Gastroesophageal sphincter (tissue), 3 donors: ENCODE measurements around the gene RSU1.

Source experiments
- EP300 ChIP-seq: sonication (generic); formaldehyde crosslinking; IDR thresholded peaks from one replicate; pipeline ENCODE4 v1.6.1; 2017; ENCODE audit warnings: antibody characterized with exemption, mild to moderate bottlenecking
- POLR2A ChIP-seq, 2 donors: fragments of 450-650 bp; IDR thresholded peaks; one replicate each; pipeline ENCODE4 v1.6.1; 2017; ENCODE audit warnings: antibody characterized with exemption in 2 of 2, mild to moderate bottlenecking in 2 of 2, moderate library complexity in 1 of 2
- TF ChIP-seq, protein P1 (sequence below), 4 experiments: fragments of 200-600 bp in 2 of 4; fragments of 450-650 bp in 2 of 4; sonication (generic) in 1 of 4; IDR thresholded peaks; one replicate each; pipeline ENCODE4 v1.5.1; 2017 to 2019; ENCODE audit warnings: antibody characterized with exemption in 4 of 4, mild to moderate bottlenecking in 2 of 4, moderate library complexity in 2 of 4

DNA sequence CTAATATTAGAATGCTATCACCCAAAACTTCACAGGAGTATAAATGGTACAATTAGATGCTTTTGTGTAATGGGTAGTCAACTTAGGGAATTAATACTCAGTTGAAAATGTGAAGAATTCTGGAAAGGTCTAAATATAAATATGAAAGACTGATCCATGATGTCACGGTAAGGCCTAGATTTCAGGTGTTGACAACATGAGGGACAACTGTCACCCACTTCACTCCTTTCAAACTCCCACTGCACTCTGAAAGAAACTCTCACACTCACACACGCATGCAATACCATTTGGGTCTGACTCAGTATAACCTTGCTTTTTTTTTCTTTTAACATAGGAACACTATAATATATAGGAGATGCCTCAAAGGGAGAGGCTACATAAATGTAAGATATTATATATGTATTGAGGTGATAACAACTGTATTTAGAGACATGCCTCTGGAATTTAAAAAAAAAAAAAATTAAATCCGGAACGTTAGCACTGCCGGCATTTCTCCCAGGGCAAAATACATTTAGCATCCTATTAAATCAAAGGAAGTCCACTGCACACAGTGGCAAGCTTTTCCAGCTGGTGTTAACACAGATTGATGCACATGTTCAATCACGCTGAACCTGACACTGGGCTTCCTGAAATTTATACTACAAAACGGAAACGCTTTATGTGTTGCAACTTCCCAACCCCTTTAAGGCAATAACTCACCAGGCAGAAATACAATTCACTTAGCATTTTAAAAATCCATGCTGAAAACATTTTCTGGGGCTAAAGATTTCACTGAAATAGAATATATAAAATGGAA lies 74.9 kb downstream of the RSU1 start:
- TF ChIP-seq, protein P1, sequence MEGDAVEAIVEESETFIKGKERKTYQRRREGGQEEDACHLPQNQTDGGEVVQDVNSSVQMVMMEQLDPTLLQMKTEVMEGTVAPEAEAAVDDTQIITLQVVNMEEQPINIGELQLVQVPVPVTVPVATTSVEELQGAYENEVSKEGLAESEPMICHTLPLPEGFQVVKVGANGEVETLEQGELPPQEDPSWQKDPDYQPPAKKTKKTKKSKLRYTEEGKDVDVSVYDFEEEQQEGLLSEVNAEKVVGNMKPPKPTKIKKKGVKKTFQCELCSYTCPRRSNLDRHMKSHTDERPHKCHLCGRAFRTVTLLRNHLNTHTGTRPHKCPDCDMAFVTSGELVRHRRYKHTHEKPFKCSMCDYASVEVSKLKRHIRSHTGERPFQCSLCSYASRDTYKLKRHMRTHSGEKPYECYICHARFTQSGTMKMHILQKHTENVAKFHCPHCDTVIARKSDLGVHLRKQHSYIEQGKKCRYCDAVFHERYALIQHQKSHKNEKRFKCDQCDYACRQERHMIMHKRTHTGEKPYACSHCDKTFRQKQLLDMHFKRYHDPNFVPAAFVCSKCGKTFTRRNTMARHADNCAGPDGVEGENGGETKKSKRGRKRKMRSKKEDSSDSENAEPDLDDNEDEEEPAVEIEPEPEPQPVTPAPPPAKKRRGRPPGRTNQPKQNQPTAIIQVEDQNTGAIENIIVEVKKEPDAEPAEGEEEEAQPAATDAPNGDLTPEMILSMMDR (IDR thresholded peaks at IDR 0.05) = no peak
- TF ChIP-seq POLR2A (IDR thresholded peaks at IDR 0.05) (no peak), EP300 (no peak)
